Breast epithelium (tissue), 3 donors: ENCODE results near the gene CDC42SE2.

Experiments
- CTCF ChIP-seq, 3 donors: fragments of 450-650 bp; IDR thresholded peaks; one replicate each; pipeline ENCODE4 v1.5.1; 2016 to 2017; ENCODE audit warnings: antibody characterized with exemption in 3 of 3, mild to moderate bottlenecking in 3 of 3, moderate library complexity in 3 of 3
- POLR2A ChIP-seq: fragments of 450-650 bp; IDR thresholded peaks from one replicate; pipeline ENCODE4 v1.6.1; 2016; ENCODE audit warnings: antibody characterized with exemption, mild to moderate bottlenecking, moderate library complexity
- POLR2AphosphoS5 ChIP-seq, 3 donors: sonication (generic); formaldehyde crosslinking; IDR thresholded peaks; one replicate each; pipeline ENCODE4 v1.6.1; 2017; ENCODE audit warnings: antibody characterized with exemption in 3 of 3

DNA sequence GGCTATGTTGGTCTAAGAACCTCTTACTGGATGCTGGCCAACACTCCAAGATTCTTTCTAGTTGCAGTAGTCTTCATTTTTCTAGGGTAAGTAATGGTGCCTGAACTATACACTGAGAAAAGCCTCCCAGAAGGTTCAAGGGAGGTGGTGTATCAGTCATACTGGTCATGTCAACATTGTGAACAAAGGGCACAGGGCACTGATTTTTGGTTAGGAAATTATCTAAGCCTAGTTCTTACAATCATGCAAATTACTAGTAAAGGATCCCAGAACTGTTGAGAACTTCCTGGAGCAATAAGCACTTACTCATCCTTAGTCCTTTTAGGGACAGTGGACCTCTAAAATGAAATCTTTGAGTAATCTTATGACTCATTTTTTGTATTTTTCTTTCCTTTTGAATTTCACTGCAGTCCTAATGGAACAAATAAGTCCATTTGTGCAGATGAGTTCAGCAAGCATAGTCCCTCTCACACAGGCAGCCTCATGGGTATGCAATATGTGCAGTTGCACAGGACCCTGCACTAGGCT lies 21.1 kb upstream of the CDC42SE2 start:
- TF ChIP-seq POLR2A (no peak), CTCF (IDR thresholded peaks at IDR 0.05) (no peak), POLR2AphosphoS5 (IDR thresholded peaks at IDR 0.05) (no peak)
